CD14-positive monocyte (primary cell): Measurements from ENCODE around the gene SATB1. TPM values are rescaled to one million over a fixed set of nuclear protein-coding genes. Genes with fewer than 3 reads are reported as not detected.

Experiments used
- DNase-seq, 3 donors: peaks; one replicate each; pipeline ENCODE4 v3.0.0-alpha.2; 2011 to 2022
- H2AFZ ChIP-seq: 2 replicates; pipeline ENCODE4 v1.6.0; 2012; ENCODE audit warnings: mild to moderate bottlenecking, low read depth, low read length, inconsistent platforms; ENCODE audit not compliant: insufficient read depth, poor library complexity, severe bottlenecking
- H3K27ac ChIP-seq, 2 donors: 1 replicate in 1 of 2; 2 replicates in 1 of 2; pipeline ENCODE4 v1.5.1; 2012 to 2013; ENCODE audit warnings: low read length in 2 of 2, control low read depth in 1 of 2, inconsistent platforms in 1 of 2, low read depth in 1 of 2, mild to moderate bottlenecking in 1 of 2
- H3K27me3 ChIP-seq, 2 donors: one replicate each; pipeline versions ENCODE4 v1.6.0 to v1.6.1; 2011 to 2013; ENCODE audit warnings: low read length in 2 of 2; ENCODE audit not compliant: control insufficient read depth in 2 of 2, insufficient read depth in 2 of 2
- H3K36me3 ChIP-seq, 2 donors: replicated peaks in 1 of 2; 1 replicate in 1 of 2; 2 replicates in 1 of 2; pipeline versions ENCODE4 v1.5.1 to v1.6.1; 2012 to 2013; ENCODE audit warnings: low read length in 2 of 2, control low read depth in 1 of 2, inconsistent platforms in 1 of 2, mild to moderate bottlenecking in 1 of 2; ENCODE audit not compliant: insufficient read depth in 2 of 2, control insufficient read depth in 1 of 2
- H3K4me1 ChIP-seq, 2 donors: 1 replicate in 1 of 2; 2 replicates in 1 of 2; pipeline versions ENCODE4 v1.5.1 to v1.6.1; 2012 to 2013; ENCODE audit warnings: low read length in 2 of 2, control low read depth in 1 of 2, inconsistent platforms in 1 of 2, mild to moderate bottlenecking in 1 of 2, moderate library complexity in 1 of 2; ENCODE audit not compliant: insufficient read depth in 2 of 2, control insufficient read depth in 1 of 2
- H3K4me2 ChIP-seq: replicated peaks from 2 replicates; pipeline ENCODE3; 2012; ENCODE audit warnings: low read length, moderate library complexity, mild to moderate bottlenecking; ENCODE audit not compliant: poor library complexity, severe bottlenecking; ENCODE audit errors: extremely low read depth
- H3K4me3 ChIP-seq, 3 experiments: fragments of 200-600 bp in 1 of 3; sonication (generic) in 1 of 3; replicated peaks in 1 of 3; 1 replicate in 2 of 3; 2 replicates in 1 of 3; pipeline ENCODE4 v1.5.1; 2011 to 2013; ENCODE audit warnings: low read length in 3 of 3, mild to moderate bottlenecking in 3 of 3, control low read depth in 2 of 3, low read depth in 2 of 3, inconsistent platforms in 1 of 3, moderate library complexity in 1 of 3
- H3K79me2 ChIP-seq: 2 replicates; pipeline ENCODE4 v1.6.0; 2012; ENCODE audit warnings: mild to moderate bottlenecking, control low read depth, inconsistent platforms, low read length, moderate library complexity; ENCODE audit not compliant: insufficient read depth
- H3K9ac ChIP-seq: 2 replicates; pipeline ENCODE4 v1.6.0; 2017; ENCODE audit warnings: low read length, mild to moderate bottlenecking; ENCODE audit not compliant: insufficient read depth, poor library complexity, severe bottlenecking
- H3K9me3 ChIP-seq, 2 donors: replicated peaks in 1 of 2; 1 replicate in 1 of 2; 2 replicates in 1 of 2; pipeline versions ENCODE4 v1.5.1 to v1.6.1; 2012 to 2013; ENCODE audit warnings: low read length in 2 of 2, control low read depth in 1 of 2; ENCODE audit not compliant: control insufficient read depth in 1 of 2, insufficient read depth in 1 of 2
- H4K20me1 ChIP-seq: 2 replicates; pipeline ENCODE4 v1.6.0; 2012; ENCODE audit warnings: mild to moderate bottlenecking, low read length, control low read depth, moderate library complexity; ENCODE audit not compliant: insufficient read depth
- H3K27ac Mint-ChIP-seq, 7 donors: one replicate each; pipeline ENCODE4 v1.8.0; 2020; ENCODE audit warnings: mild to moderate bottlenecking in 7 of 7, mixed read lengths in 7 of 7, moderate library complexity in 6 of 7, inconsistent platforms in 2 of 7
- H3K27me3 Mint-ChIP-seq, 3 donors: one replicate each; pipeline ENCODE4 v1.8.0; 2021 to 2022; ENCODE audit warnings: low read depth in 3 of 3, mild to moderate bottlenecking in 3 of 3, mixed read lengths in 3 of 3, moderate library complexity in 3 of 3, inconsistent platforms in 1 of 3
- H3K36me3 Mint-ChIP-seq, 2 donors: one replicate each; pipeline ENCODE4 v1.8.0; 2020; ENCODE audit warnings: mixed read lengths in 2 of 2, inconsistent platforms in 1 of 2, mild to moderate bottlenecking in 1 of 2
- H3K4me1 Mint-ChIP-seq: one replicate; pipeline ENCODE4 v1.8.0; 2020; ENCODE audit warnings: mild to moderate bottlenecking, mixed read lengths
- H3K4me3 Mint-ChIP-seq, 2 donors: one replicate each; pipeline ENCODE4 v1.8.0; 2020; ENCODE audit warnings: mild to moderate bottlenecking in 2 of 2, mixed read lengths in 2 of 2, moderate library complexity in 1 of 2
- H3K9me3 Mint-ChIP-seq, 7 donors: one replicate each; pipeline ENCODE4 v1.8.0; 2020 to 2022; ENCODE audit warnings: mixed read lengths in 7 of 7, mild to moderate bottlenecking in 6 of 7, moderate library complexity in 6 of 7, inconsistent platforms in 2 of 7
- WGBS: methylation state at CpG from one replicate; pipeline ENCODE4 v1.1.5; 2013; ENCODE audit warnings: missing lambda C conversion rate; ENCODE audit not compliant: insufficient coverage; 5-methylcytosine and 5-hydroxymethylcytosine counted together
- intact Hi-C, 2 donors: fragments of 100-400 bp; cut with micrococcal nuclease; formaldehyde crosslinking; loops; one replicate each; pipeline versions ENCODE4 v1.15.0 to v1.15.1; 2023
- polyA plus RNA-seq, 3 donors: library from polyadenylated mRNA; depleted of rRNA in 1 of 3; unstranded in 2 of 3; stranded (reverse) in 1 of 3; fragments of 300-500 nt in 2 of 3; fragments of >200 nt in 1 of 3; fragmentation: Illumina TruSeq in 2 of 3; gene quantifications; 1 replicate in 2 of 3; 2 replicates in 1 of 3; pipeline ENCODE4 v1.2.3, GENCODE V29; 2012 to 2021
- TF ChIP-seq, protein P1 (sequence below): fragments of 200-600 bp; IDR thresholded peaks from one replicate; pipeline ENCODE4 v1.8.0; 2022; ENCODE audit warnings: antibody characterized with exemption, mild to moderate bottlenecking

The SATB1 gene
- polyA plus RNA-seq, 3 donors = 4.3 to 35.3 (median 6.9) TPM

DNA sequence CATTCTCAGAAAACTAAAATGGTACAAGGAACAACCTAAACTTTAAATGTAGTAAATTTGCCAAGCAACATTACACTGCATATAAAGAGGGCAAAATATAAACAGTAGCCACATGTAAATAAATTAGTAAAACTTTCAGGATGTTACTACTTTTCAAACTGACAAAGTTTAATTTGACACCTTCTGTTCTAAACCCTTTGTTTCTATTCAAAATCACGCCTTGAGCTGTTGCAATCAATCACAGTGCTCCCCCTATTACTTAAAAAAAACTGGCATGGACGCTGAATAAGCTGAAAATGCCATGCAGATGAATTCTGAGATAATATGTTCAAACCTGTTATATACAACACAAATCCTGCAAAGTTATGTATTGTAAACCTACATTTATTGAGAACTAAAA lies 69.3 kb downstream of the SATB1 start:
- Mint-ChIP-seq H3K36me3 (peaks cover 27 to 32% of the 10 kb centered on the region in 2 donors), H3K27ac (no peak overlapping the region), H3K4me3 (no peak overlapping the region), H3K9me3 (no peaks in the 10 kb centered on the region), H3K27me3 (no peaks in the 10 kb centered on the region), H3K4me1 (no peaks in the 10 kb centered on the region)
- Histone ChIP-seq H3K4me1 (no peaks in the 10 kb centered on the region), H4K20me1 (no peaks in the 10 kb centered on the region), H3K27me3 (no peaks in the 10 kb centered on the region), H3K9ac (no peak overlapping the region), H3K27ac (no peak overlapping the region), H3K4me3 (no peak overlapping the region), H3K79me2 (no peaks in the 10 kb centered on the region), H3K4me2 (no peak overlapping the region), H3K36me3 (peaks cover 15 to 26% of the 10 kb centered on the region in 2 donors), H3K9me3 (no peaks in the 10 kb centered on the region), H2AFZ (no peak overlapping the region)
- TF ChIP-seq, protein P1, sequence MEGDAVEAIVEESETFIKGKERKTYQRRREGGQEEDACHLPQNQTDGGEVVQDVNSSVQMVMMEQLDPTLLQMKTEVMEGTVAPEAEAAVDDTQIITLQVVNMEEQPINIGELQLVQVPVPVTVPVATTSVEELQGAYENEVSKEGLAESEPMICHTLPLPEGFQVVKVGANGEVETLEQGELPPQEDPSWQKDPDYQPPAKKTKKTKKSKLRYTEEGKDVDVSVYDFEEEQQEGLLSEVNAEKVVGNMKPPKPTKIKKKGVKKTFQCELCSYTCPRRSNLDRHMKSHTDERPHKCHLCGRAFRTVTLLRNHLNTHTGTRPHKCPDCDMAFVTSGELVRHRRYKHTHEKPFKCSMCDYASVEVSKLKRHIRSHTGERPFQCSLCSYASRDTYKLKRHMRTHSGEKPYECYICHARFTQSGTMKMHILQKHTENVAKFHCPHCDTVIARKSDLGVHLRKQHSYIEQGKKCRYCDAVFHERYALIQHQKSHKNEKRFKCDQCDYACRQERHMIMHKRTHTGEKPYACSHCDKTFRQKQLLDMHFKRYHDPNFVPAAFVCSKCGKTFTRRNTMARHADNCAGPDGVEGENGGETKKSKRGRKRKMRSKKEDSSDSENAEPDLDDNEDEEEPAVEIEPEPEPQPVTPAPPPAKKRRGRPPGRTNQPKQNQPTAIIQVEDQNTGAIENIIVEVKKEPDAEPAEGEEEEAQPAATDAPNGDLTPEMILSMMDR = no peak
- no CpG with 5 or more reads among the region's 2 CpGs for WGBS
- DNase-seq = no peak
- intact Hi-C loops = no loop called here

GRCh38 chr3:18354701-18355100 lies 70.4 kb downstream of the SATB1 start:
- no peaks in the 10 kb centered on the region for H4K20me1 ChIP-seq
- peaks cover 11 to 26% of the 10 kb centered on the region in 2 donors for H3K36me3 ChIP-seq
- Mint-ChIP-seq H3K27ac (no peak overlapping the region), H3K4me1 (no peaks in the 10 kb centered on the region), H3K9me3 (no peaks in the 10 kb centered on the region), H3K4me3 (no peak overlapping the region), H3K36me3 (peaks cover 25 to 31% of the 10 kb centered on the region in 2 donors), H3K27me3 (no peaks in the 10 kb centered on the region)
- no peaks in the 10 kb centered on the region for H3K27me3 ChIP-seq
- H2AFZ ChIP-seq = no peak overlapping the region
- H3K9ac ChIP-seq = no peak overlapping the region
- TF ChIP-seq, protein P1 = no peak
- no peak for DNase-seq
- no peaks in the 10 kb centered on the region for H3K79me2 ChIP-seq
- H3K4me1 ChIP-seq = no peaks in the 10 kb centered on the region
- no peak overlapping the region for H3K4me3 ChIP-seq
- WGBS = 92% methylated on average over 2 of the region's 5 CpGs
- no peaks in the 10 kb centered on the region for H3K9me3 ChIP-seq
- no peak overlapping the region for H3K27ac ChIP-seq
- no peak overlapping the region for H3K4me2 ChIP-seq
- intact Hi-C loops = no loop called here
